Measurements from ENCODE around the gene ZNF438. TPM values are rescaled to one million over a fixed set of nuclear protein-coding genes. Genes with fewer than 3 reads are reported as not detected.

Gene ZNF438
- total RNA-seq, 6 experiments from 2014 or later, result 3.0 to 4.6 (median 3.9) TPM

DNA sequence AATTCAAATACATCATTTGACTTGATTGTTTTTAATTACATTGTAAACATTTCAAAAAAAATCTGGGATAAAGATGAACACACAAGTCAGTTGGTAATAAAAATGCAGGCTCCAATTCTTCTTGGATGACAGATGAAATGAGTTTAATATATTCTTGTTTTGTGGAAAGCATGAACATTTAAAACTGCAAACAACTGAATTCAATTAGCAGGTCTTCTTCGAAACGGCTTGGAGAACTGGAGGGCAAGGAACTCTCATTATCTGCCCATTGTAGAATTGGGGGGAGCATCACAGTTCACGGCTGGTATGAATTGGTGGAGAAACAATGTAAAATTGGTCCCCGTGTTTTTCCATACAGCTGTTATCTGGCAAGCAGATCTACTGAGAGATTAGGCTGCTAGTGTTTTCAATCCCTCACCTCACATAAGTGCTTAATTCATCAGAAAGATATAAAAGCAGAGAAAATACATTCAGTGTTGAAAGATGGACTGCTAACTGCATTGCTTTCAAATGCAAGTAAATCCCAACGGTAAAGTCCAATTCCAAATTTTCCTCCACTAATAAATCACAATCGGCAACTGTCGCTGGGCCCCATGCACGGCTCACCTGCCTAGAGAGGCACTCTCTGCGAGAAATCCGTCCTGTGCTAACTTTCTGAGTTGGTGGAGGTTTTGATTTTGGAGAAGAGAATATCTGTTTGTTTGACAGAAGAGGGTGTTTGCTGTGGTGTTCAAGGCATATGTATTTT lies 199.5 kb downstream of the ZNF438 start:
- Mint-ChIP-seq H3K4me1 (ENCODE audit: low read depth) (peaks cover 36% of the 10 kb centered on the region), H3K4me3 (no peak overlapping the region), H3K9me3 (no peaks in the 10 kb centered on the region), H3K36me3 (ENCODE audit: low read depth) (no peaks in the 10 kb centered on the region), H3K27ac (no peak overlapping the region), H3K27me3 (ENCODE audit: insufficient read depth) (peaks cover 3% of the 10 kb centered on the region; the same call in 1 of the 2 replicates)
- TF ChIP-seq, protein P1, sequence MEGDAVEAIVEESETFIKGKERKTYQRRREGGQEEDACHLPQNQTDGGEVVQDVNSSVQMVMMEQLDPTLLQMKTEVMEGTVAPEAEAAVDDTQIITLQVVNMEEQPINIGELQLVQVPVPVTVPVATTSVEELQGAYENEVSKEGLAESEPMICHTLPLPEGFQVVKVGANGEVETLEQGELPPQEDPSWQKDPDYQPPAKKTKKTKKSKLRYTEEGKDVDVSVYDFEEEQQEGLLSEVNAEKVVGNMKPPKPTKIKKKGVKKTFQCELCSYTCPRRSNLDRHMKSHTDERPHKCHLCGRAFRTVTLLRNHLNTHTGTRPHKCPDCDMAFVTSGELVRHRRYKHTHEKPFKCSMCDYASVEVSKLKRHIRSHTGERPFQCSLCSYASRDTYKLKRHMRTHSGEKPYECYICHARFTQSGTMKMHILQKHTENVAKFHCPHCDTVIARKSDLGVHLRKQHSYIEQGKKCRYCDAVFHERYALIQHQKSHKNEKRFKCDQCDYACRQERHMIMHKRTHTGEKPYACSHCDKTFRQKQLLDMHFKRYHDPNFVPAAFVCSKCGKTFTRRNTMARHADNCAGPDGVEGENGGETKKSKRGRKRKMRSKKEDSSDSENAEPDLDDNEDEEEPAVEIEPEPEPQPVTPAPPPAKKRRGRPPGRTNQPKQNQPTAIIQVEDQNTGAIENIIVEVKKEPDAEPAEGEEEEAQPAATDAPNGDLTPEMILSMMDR (IDR thresholded peaks at IDR 0.05), result no peak
- no peak for DNase-seq

DNA sequence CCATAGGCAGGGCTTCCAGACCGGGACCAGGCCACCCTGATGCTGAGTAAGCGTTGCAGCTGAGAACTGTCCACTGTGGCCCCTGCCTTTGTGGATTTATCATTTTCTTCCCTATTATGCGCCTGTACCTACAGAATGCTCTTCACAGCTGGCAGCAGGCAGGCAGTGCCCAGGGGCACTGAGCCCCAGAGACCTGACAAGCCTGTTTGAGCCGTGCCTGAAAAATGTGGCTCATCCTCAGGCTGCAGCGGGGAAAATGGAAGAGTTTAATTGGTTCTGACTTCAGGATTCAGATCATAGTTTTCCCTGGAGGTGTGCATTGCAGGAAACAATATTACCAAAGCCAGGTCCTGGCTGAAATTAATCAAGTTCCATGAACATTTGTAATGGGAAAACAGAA lies 200.2 kb downstream of the ZNF438 start:
- H3K27me3 Mint-ChIP-seq (ENCODE audit: insufficient read depth), result peaks cover 3% of the 10 kb centered on the region; the same call in 1 of the 2 replicates
- H3K9me3 Mint-ChIP-seq, result no peaks in the 10 kb centered on the region
- no peak overlapping the region for H3K4me3 Mint-ChIP-seq
- H3K36me3 Mint-ChIP-seq (ENCODE audit: low read depth), result no peaks in the 10 kb centered on the region
- TF ChIP-seq, protein P1 (IDR thresholded peaks at IDR 0.05), result no peak
- no peak for DNase-seq
- peaks cover 36% of the 10 kb centered on the region for H3K4me1 Mint-ChIP-seq (ENCODE audit: low read depth)
- H3K27ac Mint-ChIP-seq, result no peak overlapping the region

DNA sequence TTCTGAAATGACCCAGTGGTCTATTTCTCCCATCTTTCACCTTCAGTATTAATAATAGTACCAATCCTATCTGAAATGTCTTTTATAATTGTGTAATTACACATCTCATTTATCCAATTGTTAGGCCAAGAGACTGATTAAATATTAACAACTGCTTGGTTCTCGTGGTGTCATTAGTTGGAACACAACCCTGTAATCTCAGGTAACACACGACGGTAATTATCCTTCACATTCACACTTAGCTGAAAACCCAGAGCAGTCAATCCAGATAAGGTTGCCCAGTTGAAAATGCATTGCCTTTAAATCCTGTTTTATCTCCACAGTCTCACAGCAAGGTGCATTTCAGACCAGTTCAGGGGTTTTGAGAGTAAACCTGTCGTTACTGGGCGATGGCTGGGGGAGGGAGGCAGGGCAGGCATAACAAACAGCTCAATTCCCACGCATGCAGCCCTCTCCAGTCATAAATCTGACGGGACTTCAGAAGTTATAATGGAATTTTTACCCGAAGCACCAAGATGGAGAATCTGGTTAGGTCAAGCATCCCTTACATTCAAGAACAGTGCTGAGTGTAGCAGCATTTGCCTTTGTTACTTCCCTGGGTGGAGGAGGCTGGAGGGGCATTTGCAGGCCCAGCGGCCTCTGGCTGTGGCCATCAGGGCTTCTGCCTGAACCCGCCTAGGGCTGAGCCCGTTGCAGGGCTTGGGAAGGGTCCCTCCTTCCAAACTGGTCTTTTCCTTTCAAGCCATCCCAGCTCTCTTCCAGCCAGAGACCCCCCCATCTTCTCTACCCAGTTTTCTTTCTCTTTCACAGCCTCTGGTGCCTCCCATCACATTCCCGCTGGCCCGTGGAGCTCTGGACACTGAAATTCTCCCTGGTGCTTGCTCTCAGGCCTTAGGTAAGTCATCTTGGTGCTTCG lies 201.1 kb downstream of the ZNF438 start:
- H3K4me3 Mint-ChIP-seq, result no peak overlapping the region
- H3K4me1 Mint-ChIP-seq (ENCODE audit: low read depth), result peaks cover 36% of the 10 kb centered on the region
- no peak for DNase-seq
- TF ChIP-seq, protein P1 (IDR thresholded peaks at IDR 0.05), result no peak
- no peak overlapping the region for H3K27ac Mint-ChIP-seq
- peaks cover 5% of the 10 kb centered on the region for H3K27me3 Mint-ChIP-seq (ENCODE audit: insufficient read depth)
- no peaks in the 10 kb centered on the region for H3K36me3 Mint-ChIP-seq (ENCODE audit: low read depth)
- no peaks in the 10 kb centered on the region for H3K9me3 Mint-ChIP-seq

DNA sequence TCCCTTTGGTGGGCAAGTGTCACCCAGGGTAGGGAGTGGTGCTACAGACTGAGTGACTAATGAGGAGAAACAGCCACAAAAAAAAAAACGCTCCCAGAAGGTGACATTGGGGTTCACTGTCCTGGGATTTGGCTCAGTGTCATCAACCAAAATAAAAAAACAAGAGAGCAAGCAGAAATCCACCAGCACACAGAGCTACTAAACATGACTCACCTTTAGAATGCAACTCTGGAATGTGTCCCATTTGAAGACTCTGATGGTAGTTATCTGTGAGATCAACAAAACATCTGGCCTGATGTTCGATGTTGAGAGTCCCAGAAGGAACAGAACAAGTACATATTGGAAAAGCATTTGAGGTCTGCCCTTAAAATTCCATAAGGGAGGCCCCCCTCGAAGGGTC lies 201.8 kb downstream of the ZNF438 start:
- TF ChIP-seq, protein P1 (IDR thresholded peaks at IDR 0.05), result no peak
- Mint-ChIP-seq H3K4me1 (ENCODE audit: low read depth) (peaks cover 36% of the 10 kb centered on the region), H3K36me3 (ENCODE audit: low read depth) (no peaks in the 10 kb centered on the region), H3K27ac (no peak overlapping the region), H3K4me3 (no peak overlapping the region), H3K9me3 (no peaks in the 10 kb centered on the region), H3K27me3 (ENCODE audit: insufficient read depth) (peaks cover 5% of the 10 kb centered on the region)
- DNase-seq, result peak; percentile 54

DNA sequence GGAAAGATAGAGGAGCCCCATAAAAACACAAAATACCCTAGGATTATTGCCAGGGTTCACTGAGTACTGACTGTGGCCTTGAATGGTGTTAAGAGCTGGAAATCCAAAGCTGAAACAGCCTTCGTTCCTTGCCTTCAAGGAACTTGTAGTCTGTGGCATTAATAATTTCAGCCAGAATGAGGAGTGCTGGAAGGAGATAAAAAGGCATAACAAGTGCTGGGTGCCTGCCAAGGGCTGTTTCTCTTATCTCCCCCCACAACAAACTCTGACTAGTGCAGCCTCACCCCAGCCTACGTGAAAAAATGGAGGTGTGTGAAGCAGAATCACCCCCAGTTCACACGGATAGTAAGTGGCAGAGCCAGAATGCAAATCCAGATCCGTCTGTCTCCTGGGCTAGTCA lies 203.0 kb downstream of the ZNF438 start:
- peaks cover 36% of the 10 kb centered on the region for H3K4me1 Mint-ChIP-seq (ENCODE audit: low read depth)
- TF ChIP-seq, protein P1 (IDR thresholded peaks at IDR 0.05), result no peak
- no peaks in the 10 kb centered on the region for H3K36me3 Mint-ChIP-seq (ENCODE audit: low read depth)
- no peak overlapping the region for H3K4me3 Mint-ChIP-seq
- peaks cover 5% of the 10 kb centered on the region for H3K27me3 Mint-ChIP-seq (ENCODE audit: insufficient read depth)
- H3K27ac Mint-ChIP-seq, result no peak overlapping the region
- DNase-seq, result no peak
- H3K9me3 Mint-ChIP-seq, result no peaks in the 10 kb centered on the region

Data from HFFc6 (cell line).